H1 (cell line): ENCODE measurements around the gene NFASC. TPM values are rescaled to one million over a fixed set of nuclear protein-coding genes. Genes with fewer than 3 reads are reported as not detected.

Source experiments
- CTCF ChIA-PET: fragments of 300-600 bp; sonication (Branson Sonifier 250); formaldehyde crosslinking; loops from one replicate; lab custom pipeline; 2021; ENCODE audit not compliant: partially characterized antibody; lab: Charles Lee
- POLR2A ChIA-PET: fragments of 300-600 bp; sonication (Branson Sonifier 250); formaldehyde crosslinking; loops from one replicate; lab custom pipeline; 2021; ENCODE audit warnings: inconsistent platforms; ENCODE audit not compliant: partially characterized antibody; lab: Charles Lee
- DNase-seq, 2 experiments: peaks; one replicate each; pipeline versions ENCODE4 v3.0.0 to v3.0.0-alpha.2; 2010 to 2022; ENCODE audit warnings: low spot score in 2 of 2, low read depth in 1 of 2, mixed read lengths in 1 of 2
- FAIRE-seq: peaks from 2 replicates; lab custom pipeline; 2011; peaks lifted over from hg19 to GRCh38; lab: Jason Lieb, UNC
- H2AFZ ChIP-seq: 2 replicates; pipeline ENCODE4 v1.8.1; 2012; ENCODE audit warnings: low read length, inconsistent platforms
- H2AK5ac ChIP-seq: 2 replicates; pipeline ENCODE4 v1.6.1; 2013; ENCODE audit warnings: low read depth, low read length
- H2BK120ac ChIP-seq: replicated peaks from 2 replicates; pipeline ENCODE3; 2013; ENCODE audit warnings: low read depth, low read length, inconsistent platforms
- H2BK12ac ChIP-seq: 2 replicates; pipeline ENCODE4 v1.6.1; 2013; ENCODE audit warnings: low read depth, low read length
- H2BK15ac ChIP-seq: 2 replicates; pipeline ENCODE4 v1.6.1; 2013; ENCODE audit warnings: low read length
- H2BK20ac ChIP-seq: 2 replicates; pipeline ENCODE4 v1.6.1; 2013; ENCODE audit warnings: low read length
- H2BK5ac ChIP-seq: 2 replicates; pipeline ENCODE4 v1.6.1; 2013; ENCODE audit warnings: low read depth, low read length
- H3K14ac ChIP-seq: 2 replicates; pipeline ENCODE4 v1.6.1; 2013; ENCODE audit warnings: inconsistent platforms; ENCODE audit not compliant: insufficient read length
- H3K18ac ChIP-seq: 2 replicates; pipeline ENCODE4 v1.6.1; 2013; ENCODE audit warnings: low read length; ENCODE audit errors: extremely low read depth
- H3K23ac ChIP-seq: 2 replicates; pipeline ENCODE4 v1.6.1; 2013; ENCODE audit warnings: inconsistent platforms; ENCODE audit not compliant: insufficient read length
- H3K23me2 ChIP-seq: 2 replicates; pipeline ENCODE4 v1.6.1; 2013; ENCODE audit warnings: low read depth, low read length
- H3K27ac ChIP-seq: 2 replicates; pipeline ENCODE4 v1.6.1; 2011; ENCODE audit warnings: low read depth, low read length, inconsistent platforms
- H3K27me3 ChIP-seq, 4 experiments: replicated peaks in 1 of 4; 1 replicate in 1 of 4; 2 replicates in 3 of 4; pipeline versions ENCODE4 v1.6.1 to v1.8.1; 2011 to 2013; ENCODE audit warnings: low read length in 3 of 4, mild to moderate bottlenecking in 3 of 4, inconsistent platforms in 2 of 4, mixed read lengths in 2 of 4, moderate library complexity in 1 of 4; ENCODE audit not compliant: control insufficient read depth in 3 of 4, insufficient read depth in 3 of 4; ENCODE audit errors: extremely low read depth in 1 of 4
- H3K36me3 ChIP-seq, 4 experiments: 2 replicates each; pipeline versions ENCODE4 v1.6.1 to v1.8.1; 2011 to 2013; ENCODE audit warnings: mild to moderate bottlenecking in 4 of 4, low read length in 3 of 4, moderate library complexity in 2 of 4, control low read depth in 1 of 4, inconsistent platforms in 1 of 4; ENCODE audit not compliant: insufficient read depth in 4 of 4, control insufficient read depth in 2 of 4
- H3K4ac ChIP-seq: replicated peaks from 2 replicates; pipeline ENCODE3; 2013; ENCODE audit warnings: low read length, low read depth, mixed read lengths, inconsistent platforms; ENCODE audit not compliant: insufficient read length
- H3K4me1 ChIP-seq, 4 experiments: replicated peaks in 1 of 4; 1 replicate in 1 of 4; 2 replicates in 3 of 4; pipeline versions ENCODE4 v1.6.1 to v1.8.1; 2011 to 2013; ENCODE audit warnings: low read length in 3 of 4, inconsistent platforms in 2 of 4, mixed read lengths in 1 of 4; ENCODE audit not compliant: insufficient read depth in 4 of 4, control insufficient read depth in 3 of 4
- H3K4me2 ChIP-seq, 2 experiments: 2 replicates each; pipeline versions ENCODE4 v1.6.1 to v1.8.1; 2011 to 2013; ENCODE audit warnings: low read depth in 2 of 2, low read length in 2 of 2, control low read depth in 1 of 2, inconsistent platforms in 1 of 2, mild to moderate bottlenecking in 1 of 2; ENCODE audit not compliant: insufficient read depth in 1 of 2
- H3K4me3 ChIP-seq, 4 experiments: fragments of 200-600, 300-600 bp in 1 of 4; sonication (generic), shearing (Covaris generic), sonication (Bioruptor Twin) in 1 of 4; 2 replicates each; pipeline versions ENCODE4 v1.5.1 to v1.8.1; 2011 to 2016; ENCODE audit warnings: low read length in 4 of 4, low read depth in 3 of 4, control low read depth in 2 of 4, inconsistent platforms in 2 of 4, mild to moderate bottlenecking in 2 of 4, mixed read lengths in 1 of 4, moderate library complexity in 1 of 4; ENCODE audit not compliant: insufficient read depth in 2 of 4; ENCODE audit errors: extremely low read depth in 1 of 4
- H3K56ac ChIP-seq: replicated peaks from 2 replicates; pipeline ENCODE3; 2013; ENCODE audit warnings: low read depth, mild to moderate bottlenecking, mixed read lengths, low read length, inconsistent platforms; ENCODE audit not compliant: insufficient read length
- H3K79me1 ChIP-seq: 2 replicates; pipeline ENCODE4 v1.6.1; 2013; ENCODE audit warnings: low read depth, low read length, control low read depth
- H3K79me2 ChIP-seq, 2 experiments: 2 replicates each; pipeline versions ENCODE4 v1.6.1 to v1.8.1; 2012 to 2013; ENCODE audit warnings: low read length in 2 of 2, mild to moderate bottlenecking in 2 of 2, inconsistent platforms in 1 of 2; ENCODE audit not compliant: insufficient read depth in 2 of 2, control insufficient read depth in 1 of 2
- H3K9ac ChIP-seq, 4 experiments: replicated peaks in 1 of 4; 1 replicate in 1 of 4; 2 replicates in 3 of 4; pipeline versions ENCODE4 v1.6.1 to v1.8.1; 2011 to 2013; ENCODE audit warnings: low read depth in 3 of 4, low read length in 3 of 4, control low read depth in 2 of 4, mild to moderate bottlenecking in 2 of 4, moderate library complexity in 2 of 4, inconsistent platforms in 1 of 4; ENCODE audit errors: extremely low read depth in 1 of 4
- H3K9me3 ChIP-seq, 2 experiments: 2 replicates each; pipeline versions ENCODE4 v1.6.1 to v1.8.1; 2012 to 2013; ENCODE audit warnings: mild to moderate bottlenecking in 2 of 2, moderate library complexity in 2 of 2, control low read depth in 1 of 2, inconsistent platforms in 1 of 2, low read depth in 1 of 2, low read length in 1 of 2, mixed read lengths in 1 of 2; ENCODE audit not compliant: insufficient read depth in 2 of 2
- H4K20me1 ChIP-seq, 2 experiments: replicated peaks in 1 of 2; 2 replicates each; pipeline versions ENCODE3 to v1.8.1; 2011 to 2013; ENCODE audit warnings: inconsistent platforms in 2 of 2, low read length in 2 of 2, mild to moderate bottlenecking in 1 of 2; ENCODE audit not compliant: insufficient read depth in 2 of 2, control insufficient read depth in 1 of 2
- H4K5ac ChIP-seq: 2 replicates; pipeline ENCODE4 v1.6.1; 2013; ENCODE audit warnings: low read length, low read depth, mixed read lengths, inconsistent platforms; ENCODE audit not compliant: insufficient read length
- H4K8ac ChIP-seq: 2 replicates; pipeline ENCODE4 v1.8.0; 2013; ENCODE audit warnings: mild to moderate bottlenecking, moderate library complexity, low read length, inconsistent platforms; ENCODE audit not compliant: insufficient read depth; ENCODE audit errors: extremely low read depth
- H4K91ac ChIP-seq: replicated peaks from 2 replicates; pipeline ENCODE3; 2013; ENCODE audit warnings: low read length, mixed read lengths, inconsistent platforms; ENCODE audit not compliant: insufficient read length
- ASH2L ChIP-seq: fragments of 200-600, 300-600 bp; sonication (generic); IDR thresholded peaks from one replicate; pipeline ENCODE4 v1.7.1; 2017; ENCODE audit warnings: low read length
- FOSL1 ChIP-seq: IDR thresholded peaks from 2 replicates; pipeline ENCODE4 v1.6.1; 2011; ENCODE audit warnings: mild to moderate bottlenecking, low read depth, low read length, moderate library complexity; ENCODE audit not compliant: insufficient read depth
- GABPA ChIP-seq: IDR thresholded peaks from 2 replicates; pipeline ENCODE4 v1.6.1; 2011; ENCODE audit warnings: mild to moderate bottlenecking, low read length, moderate library complexity, borderline replicate concordance; ENCODE audit not compliant: insufficient read depth
- GTF2F1 ChIP-seq: IDR thresholded peaks from 2 replicates; pipeline ENCODE4 v1.6.1; 2012; ENCODE audit warnings: low read depth, low read length, improper control_type of control experiment, borderline replicate concordance
- JUND ChIP-seq: IDR thresholded peaks from 2 replicates; pipeline ENCODE4 v1.6.1; 2011; ENCODE audit warnings: mild to moderate bottlenecking, improper control_type of control experiment, low read length
- KDM1A ChIP-seq: fragments of 200-600, 300-600 bp; sonication (generic); IDR thresholded peaks from 2 replicates; pipeline ENCODE4 v1.7.1; 2016; ENCODE audit warnings: mild to moderate bottlenecking, low read length, borderline replicate concordance
- MAFK ChIP-seq: IDR thresholded peaks from 2 replicates; pipeline ENCODE4 v1.6.1; 2012; ENCODE audit warnings: low read depth, mild to moderate bottlenecking, improper control_type of control experiment, low read length
- NANOG ChIP-seq: IDR thresholded peaks from 2 replicates; pipeline ENCODE4 v1.6.1; 2011; ENCODE audit warnings: low read length, low read depth, mild to moderate bottlenecking, inconsistent platforms; ENCODE audit not compliant: insufficient read depth, poor library complexity, severe bottlenecking
- NRF1 ChIP-seq: IDR thresholded peaks from 2 replicates; pipeline ENCODE4 v1.6.1; 2011; ENCODE audit warnings: mild to moderate bottlenecking, low read depth, low read length, improper control_type of control experiment
- POLR2AphosphoS5 ChIP-seq: IDR thresholded peaks from 2 replicates; pipeline ENCODE4 v1.6.1; 2011; ENCODE audit warnings: low read depth, low read length
- RAD21 ChIP-seq, 2 experiments: IDR thresholded peaks in 1 of 2; conservative IDR thresholded peaks in 1 of 2; 2 replicates each; pipeline ENCODE4 v1.6.1; 2011; ENCODE audit warnings: low read depth in 2 of 2, low read length in 2 of 2, improper control_type of control experiment in 1 of 2, inconsistent platforms in 1 of 2, mild to moderate bottlenecking in 1 of 2, moderate library complexity in 1 of 2
- RNF2 ChIP-seq: fragments of 200-900, 300-1000 bp; sonication (generic); IDR thresholded peaks from 2 replicates; pipeline ENCODE4 v1.7.1; 2016; ENCODE audit warnings: borderline replicate concordance, low read depth, mild to moderate bottlenecking, antibody characterized with exemption, low read length; ENCODE audit not compliant: poor library complexity, severe bottlenecking; ENCODE audit errors: missing control alignments
- SRF ChIP-seq: IDR thresholded peaks from 2 replicates; pipeline ENCODE4 v1.6.1; 2011; ENCODE audit warnings: mild to moderate bottlenecking, low read depth, low read length, moderate library complexity
- WGBS, 2 experiments: shearing (Covaris generic) in 1 of 2; methylation state at CpG; one replicate each; pipeline versions ENCODE4 v1.1.6 to v1.1.7; 2013 to 2015; ENCODE audit warnings: low lambda C conversion rate in 2 of 2, mixed read lengths in 2 of 2, inconsistent platforms in 1 of 2, low coverage in 1 of 2, missing lambda C conversion rate in 1 of 2; ENCODE audit not compliant: insufficient replicate concordance in 2 of 2, insufficient coverage in 1 of 2, insufficient read length in 1 of 2; ENCODE audit errors: extremely low coverage in 1 of 2, missing lambda C conversion rate in 1 of 2; 5-methylcytosine and 5-hydroxymethylcytosine counted together
- polyA plus RNA-seq, 7 experiments: library from polyadenylated mRNA; depleted of rRNA in 3 of 7; stranded (reverse) in 5 of 7; unstranded in 2 of 7; fragments of >200 nt in 5 of 7; fragments of 200-250 nt in 2 of 7; gene quantifications; 1 replicate in 5 of 7; 2 replicates in 1 of 7; 4 replicates in 1 of 7; pipeline versions ENCODE4 v1.2.1 to v1.2.3, GENCODE V29; 2011 to 2013; ENCODE audit warnings: missing spikeins in 2 of 7, mixed read lengths in 2 of 7
- total RNA-seq: library from RNA; stranded (reverse); fragmentation: NEBNext Ultra II Directional; extraction: Animal tissue kit (Norgen Biotek cat#: 25700); gene quantifications from 2 replicates; pipeline ENCODE4 v1.2.1, GENCODE V29; 2021

The NFASC gene
- total and polyA plus RNA-seq, 2 of the 8 experiments (the other 6 are each of a cell fraction or from before 2014, with no cell fraction given): 5.0 to 15.2 TPM

- ChIA-PET CTCF (interaction anchor here (1.6 to 33.8 kb wide), 7 partner anchors 9 to 254 kb away, joined by 4 to 1336 read pairs (median 16); partner anchors contain the start of gene TMEM81), POLR2A (interaction anchor here (1.0 to 3.7 kb wide), 3 partner anchors 12 to 59 kb away, joined by 3 to 16 read pairs (median 6); no protein-coding TSS in a partner anchor)
- Histone ChIP-seq H3K27me3 (no peaks in the 10 kb centered on the region; a peak in 1 of 7 replicates), H3K23ac (no peak overlapping the region), H3K14ac (no peak overlapping the region), H3K56ac (no peak overlapping the region), H3K18ac (no peak overlapping the region), H4K8ac (no peak overlapping the region; the same call in 1 of the 2 replicates), H3K36me3 (no peaks in the 10 kb centered on the region), H3K23me2 (no peaks in the 10 kb centered on the region), H2BK12ac (no peak overlapping the region), H3K4me2 (no peak overlapping the region; a peak in 1 of 4 replicates), H3K4me1 (peaks cover 0 to 16% (median 6%) of the 10 kb centered on the region in 4 experiments; a peak in 4 of 7 replicates), H2BK20ac (no peak overlapping the region), H4K5ac (no peak overlapping the region), H3K9ac (no peak overlapping the region), H2AFZ (no peak overlapping the region), H2BK15ac (no peak overlapping the region), H3K9me3 (no peaks in the 10 kb centered on the region), H3K27ac (no peak overlapping the region), H3K79me2 (no peaks in the 10 kb centered on the region), H4K20me1 (no peaks in the 10 kb centered on the region), H3K4me3 (no peak overlapping the region), H2BK120ac (no peak overlapping the region), H3K79me1 (no peaks in the 10 kb centered on the region), H3K4ac (no peak overlapping the region), H4K91ac (no peak overlapping the region), H2AK5ac (no peak overlapping the region), H2BK5ac (no peak overlapping the region; the same call in 1 of the 2 replicates)
- no peak for FAIRE-seq
- 76% methylated on average over 7 of the region's 7 CpGs; no CpG with 5 or more reads in 1 of the 2 experiments for WGBS, 2 experiments
- no peak for DNase-seq
- TF ChIP-seq MAFK (no peak), JUND (no peak), RNF2 (no peak), POLR2AphosphoS5 (no peak), RAD21 (IDR thresholded peaks at IDR 0.05 in 1 of 2, conservative IDR thresholded peaks at IDR 0.05 in 1 of 2; ENCODE audit: low read depth in 2 of 2, low read length in 2 of 2) (no peak), NRF1 (no peak), SRF (no peak), KDM1A (no peak), GTF2F1 (no peak), GABPA (no peak), NANOG (no peak), FOSL1 (no peak), ASH2L (no peak)
These were observed 132.0 kb downstream of the NFASC start for GRCh38 chr1:205002705-205003104.
